Measurements from ENCODE around the gene EMC7.

DNA sequence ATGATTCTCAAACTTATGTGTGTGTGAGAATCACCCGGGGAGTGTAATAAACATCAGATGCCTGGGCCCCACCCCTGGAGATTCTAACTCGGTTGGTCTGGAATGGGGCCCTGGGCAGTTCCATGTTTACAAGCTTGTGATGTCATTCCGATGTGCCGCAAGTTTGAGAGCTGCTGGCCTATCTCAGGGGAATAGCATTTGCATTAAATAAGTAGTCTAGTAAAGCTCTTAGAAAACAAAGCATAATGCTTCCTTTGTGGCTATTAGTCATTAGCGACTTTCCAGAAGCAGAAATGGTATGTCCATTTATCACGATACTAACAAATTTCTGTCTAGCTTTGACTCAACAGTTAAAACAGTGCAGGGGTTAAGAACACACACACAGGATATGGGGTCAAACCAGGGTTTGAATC lies 21.1 kb upstream of the EMC7 start:
- TF ChIP-seq, protein P1, sequence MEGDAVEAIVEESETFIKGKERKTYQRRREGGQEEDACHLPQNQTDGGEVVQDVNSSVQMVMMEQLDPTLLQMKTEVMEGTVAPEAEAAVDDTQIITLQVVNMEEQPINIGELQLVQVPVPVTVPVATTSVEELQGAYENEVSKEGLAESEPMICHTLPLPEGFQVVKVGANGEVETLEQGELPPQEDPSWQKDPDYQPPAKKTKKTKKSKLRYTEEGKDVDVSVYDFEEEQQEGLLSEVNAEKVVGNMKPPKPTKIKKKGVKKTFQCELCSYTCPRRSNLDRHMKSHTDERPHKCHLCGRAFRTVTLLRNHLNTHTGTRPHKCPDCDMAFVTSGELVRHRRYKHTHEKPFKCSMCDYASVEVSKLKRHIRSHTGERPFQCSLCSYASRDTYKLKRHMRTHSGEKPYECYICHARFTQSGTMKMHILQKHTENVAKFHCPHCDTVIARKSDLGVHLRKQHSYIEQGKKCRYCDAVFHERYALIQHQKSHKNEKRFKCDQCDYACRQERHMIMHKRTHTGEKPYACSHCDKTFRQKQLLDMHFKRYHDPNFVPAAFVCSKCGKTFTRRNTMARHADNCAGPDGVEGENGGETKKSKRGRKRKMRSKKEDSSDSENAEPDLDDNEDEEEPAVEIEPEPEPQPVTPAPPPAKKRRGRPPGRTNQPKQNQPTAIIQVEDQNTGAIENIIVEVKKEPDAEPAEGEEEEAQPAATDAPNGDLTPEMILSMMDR (IDR thresholded peaks at IDR 0.05) = no peak
- no peak for TF ChIP-seq POLR2A (IDR thresholded peaks at IDR 0.05)

Measured in vagina (tissue), 2 donors.